ENCODE measurements around the gene CERK.

DNA sequence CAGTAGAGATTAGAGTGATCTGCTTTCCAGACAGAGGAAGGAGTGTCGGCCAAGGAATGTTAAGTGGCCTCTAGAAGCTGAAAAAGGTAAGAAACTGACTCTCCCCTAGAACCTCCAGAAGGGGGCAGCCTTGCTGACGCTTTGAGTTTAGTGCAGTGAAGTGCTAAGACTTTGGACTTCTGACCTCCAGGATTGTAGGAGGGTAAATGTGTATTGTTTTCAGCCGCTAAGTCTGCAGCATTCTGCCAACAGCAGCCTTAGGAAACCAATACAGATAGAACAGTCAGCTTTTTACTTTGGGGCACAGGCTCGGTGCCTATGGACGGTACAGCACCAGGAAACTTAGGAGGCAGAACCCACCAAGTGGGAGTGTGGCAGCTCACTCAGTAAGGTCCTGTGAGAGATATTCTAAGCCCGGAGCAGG, 20.8 kb upstream of the CERK start:
- TF ChIP-seq ZNF175 (tag by site-specific recombination; IDR thresholded peaks at IDR 0.05) (no peak), ZNF501 (tag by site-specific recombination; IDR thresholded peaks at IDR 0.05) (no peak)
- TF ChIP-seq, protein P1, sequence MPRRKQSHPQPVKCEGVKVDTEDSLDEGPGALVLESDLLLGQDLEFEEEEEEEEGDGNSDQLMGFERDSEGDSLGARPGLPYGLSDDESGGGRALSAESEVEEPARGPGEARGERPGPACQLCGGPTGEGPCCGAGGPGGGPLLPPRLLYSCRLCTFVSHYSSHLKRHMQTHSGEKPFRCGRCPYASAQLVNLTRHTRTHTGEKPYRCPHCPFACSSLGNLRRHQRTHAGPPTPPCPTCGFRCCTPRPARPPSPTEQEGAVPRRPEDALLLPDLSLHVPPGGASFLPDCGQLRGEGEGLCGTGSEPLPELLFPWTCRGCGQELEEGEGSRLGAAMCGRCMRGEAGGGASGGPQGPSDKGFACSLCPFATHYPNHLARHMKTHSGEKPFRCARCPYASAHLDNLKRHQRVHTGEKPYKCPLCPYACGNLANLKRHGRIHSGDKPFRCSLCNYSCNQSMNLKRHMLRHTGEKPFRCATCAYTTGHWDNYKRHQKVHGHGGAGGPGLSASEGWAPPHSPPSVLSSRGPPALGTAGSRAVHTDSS (tag by site-specific recombination; IDR thresholded peaks at IDR 0.05) = no peak
- TF ChIP-seq, protein P2, sequence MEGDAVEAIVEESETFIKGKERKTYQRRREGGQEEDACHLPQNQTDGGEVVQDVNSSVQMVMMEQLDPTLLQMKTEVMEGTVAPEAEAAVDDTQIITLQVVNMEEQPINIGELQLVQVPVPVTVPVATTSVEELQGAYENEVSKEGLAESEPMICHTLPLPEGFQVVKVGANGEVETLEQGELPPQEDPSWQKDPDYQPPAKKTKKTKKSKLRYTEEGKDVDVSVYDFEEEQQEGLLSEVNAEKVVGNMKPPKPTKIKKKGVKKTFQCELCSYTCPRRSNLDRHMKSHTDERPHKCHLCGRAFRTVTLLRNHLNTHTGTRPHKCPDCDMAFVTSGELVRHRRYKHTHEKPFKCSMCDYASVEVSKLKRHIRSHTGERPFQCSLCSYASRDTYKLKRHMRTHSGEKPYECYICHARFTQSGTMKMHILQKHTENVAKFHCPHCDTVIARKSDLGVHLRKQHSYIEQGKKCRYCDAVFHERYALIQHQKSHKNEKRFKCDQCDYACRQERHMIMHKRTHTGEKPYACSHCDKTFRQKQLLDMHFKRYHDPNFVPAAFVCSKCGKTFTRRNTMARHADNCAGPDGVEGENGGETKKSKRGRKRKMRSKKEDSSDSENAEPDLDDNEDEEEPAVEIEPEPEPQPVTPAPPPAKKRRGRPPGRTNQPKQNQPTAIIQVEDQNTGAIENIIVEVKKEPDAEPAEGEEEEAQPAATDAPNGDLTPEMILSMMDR (tag by site-specific recombination; IDR thresholded peaks at IDR 0.05) = no peak

Measured in HEK293 (cell line).